HepG2 (cell line): ENCODE results near the gene LST1. TPM values are rescaled to one million over a fixed set of nuclear protein-coding genes. Genes with fewer than 3 reads are reported as not detected.

ENCODE experiments used
- HMGXB3 ChIP-seq: sonication (generic); formaldehyde crosslinking; IDR thresholded peaks from 2 replicates; pipeline ENCODE4 v1.4.0; 2020; ENCODE audit warnings: missing genetic modification reagents, borderline replicate concordance
- HMGXB4 ChIP-seq, 2 experiments: sonication (generic) in 1 of 2; formaldehyde crosslinking in 1 of 2; IDR thresholded peaks; 2 replicates each; pipeline versions ENCODE4 v1.4.0 to v1.6.1; 2018 to 2020; ENCODE audit warnings: missing genetic modification reagents in 2 of 2, borderline replicate concordance in 1 of 2, low read depth in 1 of 2, mild to moderate bottlenecking in 1 of 2, missing biosample characterization in 1 of 2
- JUN ChIP-seq: sonication (generic); formaldehyde crosslinking; IDR thresholded peaks from 2 replicates; pipeline ENCODE4 v1.4.0; 2020; ENCODE audit warnings: mild to moderate bottlenecking, missing genetic modification reagents
- MEIS1 ChIP-seq: sonication (generic); formaldehyde crosslinking; IDR thresholded peaks from 2 replicates; pipeline ENCODE4 v1.9.0; 2021; ENCODE audit warnings: mild to moderate bottlenecking, missing genetic modification reagents, moderate library complexity, borderline replicate concordance
- NR3C1 ChIP-seq: sonication (generic); formaldehyde crosslinking; IDR thresholded peaks from 2 replicates; pipeline ENCODE4 v1.4.0; 2020; ENCODE audit warnings: missing genetic modification reagents
- SCMH1 ChIP-seq: sonication (generic); formaldehyde crosslinking; IDR thresholded peaks from 2 replicates; pipeline ENCODE4 v1.9.0; 2021; ENCODE audit warnings: missing genetic modification reagents, mild to moderate bottlenecking, borderline replicate concordance
- WIZ ChIP-seq: sonication (generic); formaldehyde crosslinking; IDR thresholded peaks from 2 replicates; pipeline ENCODE4 v1.5.1; 2020; ENCODE audit warnings: mild to moderate bottlenecking, missing genetic modification reagents
- ZEB1 ChIP-seq: IDR thresholded peaks from 2 replicates; pipeline ENCODE4 v1.6.1; 2012; ENCODE audit warnings: mild to moderate bottlenecking, low read depth, inconsistent platforms; ENCODE audit not compliant: insufficient replicate concordance
- ZNF562 ChIP-seq: sonication (generic); formaldehyde crosslinking; IDR thresholded peaks from 2 replicates; pipeline ENCODE4 v1.8.0; 2022; ENCODE audit warnings: missing genetic modification reagents, borderline replicate concordance
- ZNF605 ChIP-seq: sonication (generic); formaldehyde crosslinking; IDR thresholded peaks from 2 replicates; pipeline ENCODE4 v1.8.0; 2022; ENCODE audit warnings: mild to moderate bottlenecking, missing genetic modification reagents
- polyA plus RNA-seq, 8 experiments: library from polyadenylated mRNA; depleted of rRNA in 3 of 8; stranded (reverse) in 7 of 8; unstranded in 1 of 8; fragments of >200 nt; fragmentation: Illumina TruSeq in 4 of 8; extraction: Trizol in 4 of 8; gene quantifications; 2 replicates each; pipeline versions ENCODE4 v1.2.1 to v1.2.3, GENCODE V29; 2011 to 2016; ENCODE audit warnings: low read depth in 4 of 8, missing spikeins in 1 of 8, mixed read lengths in 1 of 8; ENCODE audit not compliant: insufficient read depth in 1 of 8
- total RNA-seq, 5 experiments: library from RNA; depleted of rRNA; stranded (reverse); fragments of >200 nt; fragmentation: Illumina TruSeq; extraction: Trizol; gene quantifications; 2 replicates each; pipeline ENCODE4 v1.2.3, GENCODE V29; 2016; ENCODE audit warnings: low read depth in 1 of 5
- TF ChIP-seq, protein P1 (sequence below): IDR thresholded peaks from 2 replicates; pipeline ENCODE4 v1.6.1; 2016; ENCODE audit warnings: low read depth, missing genetic modification reagents, missing compliant biosample characterization
- TF ChIP-seq, protein P2 (sequence below): sonication (generic); formaldehyde crosslinking; conservative IDR thresholded peaks from 2 replicates; pipeline ENCODE4 v1.8.1; 2023; ENCODE audit warnings: missing genetic modification reagents
- TF ChIP-seq, protein P3 (sequence below): sonication (generic); formaldehyde crosslinking; IDR thresholded peaks from 2 replicates; pipeline ENCODE4 v1.5.0; 2020; ENCODE audit warnings: mild to moderate bottlenecking, low read depth, missing genetic modification reagents, borderline replicate concordance

The LST1 gene
- total and polyA plus RNA-seq, 2 of the 13 experiments (the other 11 are each of a cell fraction or from before 2014, with no cell fraction given): not detected

DNA sequence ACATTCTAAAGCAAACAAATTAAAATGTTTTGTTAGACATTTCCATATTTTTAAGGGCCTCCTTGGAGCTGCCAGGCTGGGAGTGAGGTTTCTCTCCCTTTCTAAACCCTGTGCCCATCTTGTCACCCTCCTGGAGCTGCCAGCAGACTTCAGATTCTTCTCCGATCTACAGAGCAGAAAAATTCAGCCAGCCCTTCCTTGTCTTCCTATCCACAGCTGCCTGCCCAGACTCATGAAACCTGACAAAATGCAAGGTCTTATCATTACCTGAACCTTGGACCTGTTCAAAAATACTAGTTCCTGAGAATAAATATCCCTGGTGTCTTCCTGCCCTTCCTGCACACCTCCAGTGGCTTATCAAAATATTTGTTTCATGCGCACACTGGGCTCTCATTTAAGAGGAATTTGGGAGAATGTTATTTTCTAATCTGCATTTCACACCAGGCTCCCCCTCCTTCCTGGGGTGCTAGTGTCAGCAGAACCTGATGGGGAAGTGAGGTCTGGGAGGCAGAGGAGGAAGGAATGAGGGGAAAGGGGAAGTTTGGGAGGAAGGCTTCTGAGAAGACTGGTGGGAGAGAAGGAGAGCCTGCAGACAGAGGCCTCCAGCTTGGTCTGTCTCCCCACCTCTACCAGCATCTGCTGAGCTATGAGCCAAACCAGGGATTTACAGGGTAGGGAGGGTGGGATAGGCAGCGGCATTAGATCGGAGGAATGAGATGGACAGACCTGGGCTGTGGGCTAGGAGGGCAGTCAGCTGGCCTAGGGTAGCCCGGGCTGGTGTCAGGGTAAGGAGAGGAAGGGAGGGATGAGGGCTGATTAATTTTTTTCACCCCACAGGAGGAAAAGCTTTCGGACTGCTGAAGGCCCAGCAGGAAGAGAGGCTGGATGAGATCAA, 28.9 kb downstream of the LST1 start, which contains the start of gene AIF1 (continued):
- TF ChIP-seq HMGXB3 (CRISPR knock-in tag) (no peak), SCMH1 (CRISPR knock-in tag) (no peak), NR3C1 (no peak), WIZ (no peak), JUN (CRISPR knock-in tag) (no peak), MEIS1 (CRISPR knock-in tag) (no peak), HMGXB4 (CRISPR knock-in tag; IDR thresholded peaks at IDR 0.05; ENCODE audit: borderline replicate concordance in 1 of 2, low read depth in 1 of 2) (no peak), ZNF605 (CRISPR knock-in tag) (peak; percentile 65), ZNF562 (CRISPR knock-in tag) (no peak), ZEB1 (no peak)
- TF ChIP-seq, protein P1, sequence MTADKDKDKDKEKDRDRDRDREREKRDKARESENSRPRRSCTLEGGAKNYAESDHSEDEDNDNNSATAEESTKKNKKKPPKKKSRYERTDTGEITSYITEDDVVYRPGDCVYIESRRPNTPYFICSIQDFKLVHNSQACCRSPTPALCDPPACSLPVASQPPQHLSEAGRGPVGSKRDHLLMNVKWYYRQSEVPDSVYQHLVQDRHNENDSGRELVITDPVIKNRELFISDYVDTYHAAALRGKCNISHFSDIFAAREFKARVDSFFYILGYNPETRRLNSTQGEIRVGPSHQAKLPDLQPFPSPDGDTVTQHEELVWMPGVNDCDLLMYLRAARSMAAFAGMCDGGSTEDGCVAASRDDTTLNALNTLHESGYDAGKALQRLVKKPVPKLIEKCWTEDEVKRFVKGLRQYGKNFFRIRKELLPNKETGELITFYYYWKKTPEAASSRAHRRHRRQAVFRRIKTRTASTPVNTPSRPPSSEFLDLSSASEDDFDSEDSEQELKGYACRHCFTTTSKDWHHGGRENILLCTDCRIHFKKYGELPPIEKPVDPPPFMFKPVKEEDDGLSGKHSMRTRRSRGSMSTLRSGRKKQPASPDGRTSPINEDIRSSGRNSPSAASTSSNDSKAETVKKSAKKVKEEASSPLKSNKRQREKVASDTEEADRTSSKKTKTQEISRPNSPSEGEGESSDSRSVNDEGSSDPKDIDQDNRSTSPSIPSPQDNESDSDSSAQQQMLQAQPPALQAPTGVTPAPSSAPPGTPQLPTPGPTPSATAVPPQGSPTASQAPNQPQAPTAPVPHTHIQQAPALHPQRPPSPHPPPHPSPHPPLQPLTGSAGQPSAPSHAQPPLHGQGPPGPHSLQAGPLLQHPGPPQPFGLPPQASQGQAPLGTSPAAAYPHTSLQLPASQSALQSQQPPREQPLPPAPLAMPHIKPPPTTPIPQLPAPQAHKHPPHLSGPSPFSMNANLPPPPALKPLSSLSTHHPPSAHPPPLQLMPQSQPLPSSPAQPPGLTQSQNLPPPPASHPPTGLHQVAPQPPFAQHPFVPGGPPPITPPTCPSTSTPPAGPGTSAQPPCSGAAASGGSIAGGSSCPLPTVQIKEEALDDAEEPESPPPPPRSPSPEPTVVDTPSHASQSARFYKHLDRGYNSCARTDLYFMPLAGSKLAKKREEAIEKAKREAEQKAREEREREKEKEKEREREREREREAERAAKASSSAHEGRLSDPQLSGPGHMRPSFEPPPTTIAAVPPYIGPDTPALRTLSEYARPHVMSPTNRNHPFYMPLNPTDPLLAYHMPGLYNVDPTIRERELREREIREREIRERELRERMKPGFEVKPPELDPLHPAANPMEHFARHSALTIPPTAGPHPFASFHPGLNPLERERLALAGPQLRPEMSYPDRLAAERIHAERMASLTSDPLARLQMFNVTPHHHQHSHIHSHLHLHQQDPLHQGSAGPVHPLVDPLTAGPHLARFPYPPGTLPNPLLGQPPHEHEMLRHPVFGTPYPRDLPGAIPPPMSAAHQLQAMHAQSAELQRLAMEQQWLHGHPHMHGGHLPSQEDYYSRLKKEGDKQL (CRISPR knock-in tag): no peak
- TF ChIP-seq, protein P2, sequence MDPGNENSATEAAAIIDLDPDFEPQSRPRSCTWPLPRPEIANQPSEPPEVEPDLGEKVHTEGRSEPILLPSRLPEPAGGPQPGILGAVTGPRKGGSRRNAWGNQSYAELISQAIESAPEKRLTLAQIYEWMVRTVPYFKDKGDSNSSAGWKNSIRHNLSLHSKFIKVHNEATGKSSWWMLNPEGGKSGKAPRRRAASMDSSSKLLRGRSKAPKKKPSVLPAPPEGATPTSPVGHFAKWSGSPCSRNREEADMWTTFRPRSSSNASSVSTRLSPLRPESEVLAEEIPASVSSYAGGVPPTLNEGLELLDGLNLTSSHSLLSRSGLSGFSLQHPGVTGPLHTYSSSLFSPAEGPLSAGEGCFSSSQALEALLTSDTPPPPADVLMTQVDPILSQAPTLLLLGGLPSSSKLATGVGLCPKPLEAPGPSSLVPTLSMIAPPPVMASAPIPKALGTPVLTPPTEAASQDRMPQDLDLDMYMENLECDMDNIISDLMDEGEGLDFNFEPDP: 0 out of 2 replicates have a peak, but pooled peaks have one; percentile 34
- TF ChIP-seq, protein P3, sequence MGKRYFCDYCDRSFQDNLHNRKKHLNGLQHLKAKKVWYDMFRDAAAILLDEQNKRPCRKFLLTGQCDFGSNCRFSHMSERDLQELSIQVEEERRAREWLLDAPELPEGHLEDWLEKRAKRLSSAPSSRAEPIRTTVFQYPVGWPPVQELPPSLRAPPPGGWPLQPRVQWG (CRISPR knock-in tag): no peak
